ENCODE measurements around the gene PPM1J.

The PPM1J gene

DNA sequence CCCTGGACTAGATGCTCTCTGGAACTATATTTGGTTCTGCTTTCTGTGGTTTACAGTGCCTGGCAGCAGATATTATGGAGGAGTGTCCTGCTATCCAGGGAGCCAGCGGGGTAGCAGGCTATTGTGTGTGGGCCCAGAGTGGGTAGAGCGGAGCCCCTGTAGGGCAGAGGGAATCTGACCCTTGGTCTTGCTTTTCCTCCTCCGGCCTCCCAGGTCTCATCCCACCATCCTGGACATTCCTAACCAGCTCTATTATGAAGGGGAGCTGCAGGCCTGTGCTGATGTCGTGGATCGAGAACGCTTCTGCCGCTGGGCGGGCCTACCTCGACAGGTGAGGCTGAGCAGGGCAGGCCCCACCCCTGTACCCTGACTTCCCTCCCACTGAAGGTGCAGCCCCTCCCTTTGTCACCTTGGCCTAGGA lies 17.3 kb downstream of the PPM1J start:
- TF ChIP-seq OSR1 (CRISPR knock-in tag; IDR thresholded peaks at IDR 0.05) = no peak
- no peak for TF ChIP-seq BACH2 (CRISPR knock-in tag; IDR thresholded peaks at IDR 0.05; ENCODE audit: borderline replicate concordance)
- no peak for TF ChIP-seq ZNF8 (CRISPR knock-in tag; IDR thresholded peaks at IDR 0.05)
- TF ChIP-seq, protein P1, sequence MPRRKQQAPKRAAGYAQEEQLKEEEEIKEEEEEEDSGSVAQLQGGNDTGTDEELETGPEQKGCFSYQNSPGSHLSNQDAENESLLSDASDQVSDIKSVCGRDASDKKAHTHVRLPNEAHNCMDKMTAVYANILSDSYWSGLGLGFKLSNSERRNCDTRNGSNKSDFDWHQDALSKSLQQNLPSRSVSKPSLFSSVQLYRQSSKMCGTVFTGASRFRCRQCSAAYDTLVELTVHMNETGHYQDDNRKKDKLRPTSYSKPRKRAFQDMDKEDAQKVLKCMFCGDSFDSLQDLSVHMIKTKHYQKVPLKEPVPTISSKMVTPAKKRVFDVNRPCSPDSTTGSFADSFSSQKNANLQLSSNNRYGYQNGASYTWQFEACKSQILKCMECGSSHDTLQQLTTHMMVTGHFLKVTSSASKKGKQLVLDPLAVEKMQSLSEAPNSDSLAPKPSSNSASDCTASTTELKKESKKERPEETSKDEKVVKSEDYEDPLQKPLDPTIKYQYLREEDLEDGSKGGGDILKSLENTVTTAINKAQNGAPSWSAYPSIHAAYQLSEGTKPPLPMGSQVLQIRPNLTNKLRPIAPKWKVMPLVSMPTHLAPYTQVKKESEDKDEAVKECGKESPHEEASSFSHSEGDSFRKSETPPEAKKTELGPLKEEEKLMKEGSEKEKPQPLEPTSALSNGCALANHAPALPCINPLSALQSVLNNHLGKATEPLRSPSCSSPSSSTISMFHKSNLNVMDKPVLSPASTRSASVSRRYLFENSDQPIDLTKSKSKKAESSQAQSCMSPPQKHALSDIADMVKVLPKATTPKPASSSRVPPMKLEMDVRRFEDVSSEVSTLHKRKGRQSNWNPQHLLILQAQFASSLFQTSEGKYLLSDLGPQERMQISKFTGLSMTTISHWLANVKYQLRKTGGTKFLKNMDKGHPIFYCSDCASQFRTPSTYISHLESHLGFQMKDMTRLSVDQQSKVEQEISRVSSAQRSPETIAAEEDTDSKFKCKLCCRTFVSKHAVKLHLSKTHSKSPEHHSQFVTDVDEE (CRISPR knock-in tag; IDR thresholded peaks at IDR 0.05) = no peak
- TF ChIP-seq ZFP30 (CRISPR knock-in tag; IDR thresholded peaks at IDR 0.05) = no peak
- TF ChIP-seq ARNTL (CRISPR knock-in tag; IDR thresholded peaks at IDR 0.05; ENCODE audit: borderline replicate concordance, low read depth) = no peak
- TF ChIP-seq, protein P2, sequence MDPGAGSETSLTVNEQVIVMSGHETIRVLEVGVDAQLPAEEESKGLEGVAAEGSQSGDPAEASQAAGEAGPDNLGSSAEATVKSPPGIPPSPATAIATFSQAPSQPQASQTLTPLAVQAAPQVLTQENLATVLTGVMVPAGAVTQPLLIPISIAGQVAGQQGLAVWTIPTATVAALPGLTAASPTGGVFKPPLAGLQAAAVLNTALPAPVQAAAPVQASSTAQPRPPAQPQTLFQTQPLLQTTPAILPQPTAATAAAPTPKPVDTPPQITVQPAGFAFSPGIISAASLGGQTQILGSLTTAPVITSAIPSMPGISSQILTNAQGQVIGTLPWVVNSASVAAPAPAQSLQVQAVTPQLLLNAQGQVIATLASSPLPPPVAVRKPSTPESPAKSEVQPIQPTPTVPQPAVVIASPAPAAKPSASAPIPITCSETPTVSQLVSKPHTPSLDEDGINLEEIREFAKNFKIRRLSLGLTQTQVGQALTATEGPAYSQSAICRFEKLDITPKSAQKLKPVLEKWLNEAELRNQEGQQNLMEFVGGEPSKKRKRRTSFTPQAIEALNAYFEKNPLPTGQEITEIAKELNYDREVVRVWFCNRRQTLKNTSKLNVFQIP (CRISPR knock-in tag; IDR thresholded peaks at IDR 0.05; ENCODE audit: borderline replicate concordance, low read depth) = no peak
- TF ChIP-seq ZC3H10 (CRISPR knock-in tag; IDR thresholded peaks at IDR 0.05) = no peak
- no peak for TF ChIP-seq ESRRG (CRISPR knock-in tag; IDR thresholded peaks at IDR 0.05)
- ATAC-seq = no peak

DNA sequence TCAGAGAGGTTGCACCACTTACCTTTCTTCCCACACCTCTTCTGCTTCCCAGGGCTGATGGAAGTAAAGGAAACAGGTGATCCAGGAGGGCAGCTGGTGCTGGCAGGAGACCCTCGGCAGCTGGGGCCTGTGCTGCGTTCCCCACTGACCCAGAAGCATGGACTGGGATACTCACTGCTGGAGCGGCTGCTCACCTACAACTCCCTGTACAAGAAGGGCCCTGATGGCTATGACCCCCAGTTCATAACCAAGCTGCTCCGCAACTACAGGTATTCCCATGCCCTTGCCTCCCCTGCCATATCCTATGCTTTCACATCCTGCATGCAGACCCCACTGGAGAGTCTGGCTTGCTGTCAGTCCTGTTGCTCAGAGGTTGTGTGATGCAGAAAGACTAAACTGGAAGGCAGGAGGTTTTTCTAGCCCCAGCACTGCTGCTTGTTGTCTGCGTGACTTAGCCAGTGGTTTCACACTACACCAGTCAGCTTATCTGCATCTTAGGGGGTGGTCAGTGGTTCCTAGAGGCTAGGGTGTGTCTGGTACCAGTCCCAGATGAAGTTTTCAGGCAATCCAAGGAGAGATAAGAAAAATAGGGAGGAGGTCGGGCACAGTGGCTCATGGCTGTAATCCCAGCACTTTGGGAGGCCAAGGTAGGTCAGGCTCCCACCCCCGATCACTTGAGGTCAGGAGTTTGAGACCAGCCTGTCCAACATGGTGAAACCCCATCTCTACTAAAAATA lies 18.4 kb downstream of the PPM1J start:
- no peak for TF ChIP-seq RARB (CRISPR knock-in tag; IDR thresholded peaks at IDR 0.05)
- TF ChIP-seq, protein P3, sequence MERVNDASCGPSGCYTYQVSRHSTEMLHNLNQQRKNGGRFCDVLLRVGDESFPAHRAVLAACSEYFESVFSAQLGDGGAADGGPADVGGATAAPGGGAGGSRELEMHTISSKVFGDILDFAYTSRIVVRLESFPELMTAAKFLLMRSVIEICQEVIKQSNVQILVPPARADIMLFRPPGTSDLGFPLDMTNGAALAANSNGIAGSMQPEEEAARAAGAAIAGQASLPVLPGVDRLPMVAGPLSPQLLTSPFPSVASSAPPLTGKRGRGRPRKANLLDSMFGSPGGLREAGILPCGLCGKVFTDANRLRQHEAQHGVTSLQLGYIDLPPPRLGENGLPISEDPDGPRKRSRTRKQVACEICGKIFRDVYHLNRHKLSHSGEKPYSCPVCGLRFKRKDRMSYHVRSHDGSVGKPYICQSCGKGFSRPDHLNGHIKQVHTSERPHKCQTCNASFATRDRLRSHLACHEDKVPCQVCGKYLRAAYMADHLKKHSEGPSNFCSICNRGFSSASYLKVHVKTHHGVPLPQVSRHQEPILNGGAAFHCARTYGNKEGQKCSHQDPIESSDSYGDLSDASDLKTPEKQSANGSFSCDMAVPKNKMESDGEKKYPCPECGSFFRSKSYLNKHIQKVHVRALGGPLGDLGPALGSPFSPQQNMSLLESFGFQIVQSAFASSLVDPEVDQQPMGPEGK (CRISPR knock-in tag; IDR thresholded peaks at IDR 0.05; ENCODE audit: borderline replicate concordance) = no peak
- TF ChIP-seq ZNF8 (CRISPR knock-in tag; IDR thresholded peaks at IDR 0.05) = no peak
- TF ChIP-seq BACH2 (CRISPR knock-in tag; IDR thresholded peaks at IDR 0.05; ENCODE audit: borderline replicate concordance) = no peak
- TF ChIP-seq OSR1 (CRISPR knock-in tag; IDR thresholded peaks at IDR 0.05) = no peak
- no peak for TF ChIP-seq ZFP3 (CRISPR knock-in tag; IDR thresholded peaks at IDR 0.05)
- TF ChIP-seq, protein P2 (CRISPR knock-in tag; IDR thresholded peaks at IDR 0.05; ENCODE audit: borderline replicate concordance, low read depth) = no peak
- no peak for TF ChIP-seq ZFP30 (CRISPR knock-in tag; IDR thresholded peaks at IDR 0.05)
- TF ChIP-seq ESRRG (CRISPR knock-in tag; IDR thresholded peaks at IDR 0.05) = no peak
- no peak for ATAC-seq

DNA sequence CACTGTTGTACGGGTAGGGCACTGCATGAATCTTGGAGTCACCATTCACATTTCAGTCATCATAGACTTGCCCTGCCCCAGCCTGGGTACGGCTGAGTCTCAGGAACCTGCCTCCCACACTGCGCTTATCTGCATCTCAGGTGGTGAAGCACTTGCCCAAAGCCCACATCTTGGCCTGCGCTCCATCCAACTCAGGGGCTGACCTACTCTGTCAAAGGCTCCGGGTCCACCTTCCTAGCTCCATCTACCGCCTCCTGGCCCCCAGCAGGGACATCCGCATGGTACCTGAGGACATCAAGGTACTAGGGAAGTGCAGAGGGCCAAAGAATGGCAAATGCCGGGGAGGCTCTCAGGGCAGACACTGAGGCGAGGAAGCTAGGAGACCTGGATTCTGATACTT lies 19.9 kb downstream of the PPM1J start:
- no peak for ATAC-seq
- no peak for TF ChIP-seq ESRRG (CRISPR knock-in tag; IDR thresholded peaks at IDR 0.05)
- no peak for TF ChIP-seq RARB (CRISPR knock-in tag; IDR thresholded peaks at IDR 0.05)
- TF ChIP-seq ZC3H10 (CRISPR knock-in tag; IDR thresholded peaks at IDR 0.05) = no peak
- TF ChIP-seq, protein P2 (CRISPR knock-in tag; IDR thresholded peaks at IDR 0.05; ENCODE audit: borderline replicate concordance, low read depth) = no peak
- TF ChIP-seq BACH2 (CRISPR knock-in tag; IDR thresholded peaks at IDR 0.05; ENCODE audit: borderline replicate concordance) = no peak
- no peak for TF ChIP-seq ZFP30 (CRISPR knock-in tag; IDR thresholded peaks at IDR 0.05)
- TF ChIP-seq, protein P4, sequence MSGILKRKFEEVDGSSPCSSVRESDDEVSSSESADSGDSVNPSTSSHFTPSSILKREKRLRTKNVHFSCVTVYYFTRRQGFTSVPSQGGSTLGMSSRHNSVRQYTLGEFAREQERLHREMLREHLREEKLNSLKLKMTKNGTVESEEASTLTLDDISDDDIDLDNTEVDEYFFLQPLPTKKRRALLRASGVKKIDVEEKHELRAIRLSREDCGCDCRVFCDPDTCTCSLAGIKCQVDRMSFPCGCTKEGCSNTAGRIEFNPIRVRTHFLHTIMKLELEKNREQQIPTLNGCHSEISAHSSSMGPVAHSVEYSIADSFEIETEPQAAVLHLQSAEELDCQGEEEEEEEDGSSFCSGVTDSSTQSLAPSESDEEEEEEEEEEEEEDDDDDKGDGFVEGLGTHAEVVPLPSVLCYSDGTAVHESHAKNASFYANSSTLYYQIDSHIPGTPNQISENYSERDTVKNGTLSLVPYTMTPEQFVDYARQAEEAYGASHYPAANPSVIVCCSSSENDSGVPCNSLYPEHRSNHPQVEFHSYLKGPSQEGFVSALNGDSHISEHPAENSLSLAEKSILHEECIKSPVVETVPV (CRISPR knock-in tag; IDR thresholded peaks at IDR 0.05) = no peak
- TF ChIP-seq, protein P1 (CRISPR knock-in tag; IDR thresholded peaks at IDR 0.05) = no peak
- no peak for TF ChIP-seq ISL1 (CRISPR knock-in tag; IDR thresholded peaks at IDR 0.05)
- no peak for TF ChIP-seq TOX (CRISPR knock-in tag; IDR thresholded peaks at IDR 0.05; ENCODE audit: borderline replicate concordance)
- no peak for TF ChIP-seq ZNF565 (CRISPR knock-in tag; conservative IDR thresholded peaks at IDR 0.05; ENCODE audit: low read depth)
- TF ChIP-seq, protein P3 (CRISPR knock-in tag; IDR thresholded peaks at IDR 0.05; ENCODE audit: borderline replicate concordance) = no peak
- no peak for TF ChIP-seq GLIS3 (CRISPR knock-in tag; IDR thresholded peaks at IDR 0.05)
- TF ChIP-seq ARNTL (CRISPR knock-in tag; IDR thresholded peaks at IDR 0.05; ENCODE audit: borderline replicate concordance, low read depth) = no peak
- TF ChIP-seq ZNF8 (CRISPR knock-in tag; IDR thresholded peaks at IDR 0.05) = no peak
- no peak for TF ChIP-seq ZFP3 (CRISPR knock-in tag; IDR thresholded peaks at IDR 0.05)

Measured in SK-N-SH treated with all-trans-retinoic acid at 6 μM for 48 hours (cell line).